Testis (tissue), 3 donors: Measurements from ENCODE around the gene PTGDR2. TPM values are rescaled to one million over a fixed set of nuclear protein-coding genes. Genes with fewer than 3 reads are reported as not detected.

Experiments
- DNase-seq: peaks from one replicate; pipeline ENCODE4 v3.0.0-alpha.2; 2019
- H3K27ac ChIP-seq, 2 donors: fragments of 200-600 bp; sonication (generic); one replicate each; pipeline ENCODE4 v1.5.1; 2019
- H3K27me3 ChIP-seq: fragments of 200-600 bp; sonication (generic); one replicate; pipeline ENCODE4 v1.5.1; 2019
- H3K36me3 ChIP-seq: fragments of 200-600 bp; sonication (generic); one replicate; pipeline ENCODE4 v1.5.1; 2017; ENCODE audit warnings: low read depth; ENCODE audit errors: missing control alignments
- H3K4me1 ChIP-seq: fragments of 200-600 bp; sonication (generic); one replicate; pipeline ENCODE4 v1.5.1; 2019
- H3K4me3 ChIP-seq, 2 donors: fragments of 200-600 bp; sonication (generic); one replicate each; pipeline ENCODE4 v1.5.1; 2017 to 2019
- H3K9me3 ChIP-seq: fragments of 200-600 bp; sonication (generic); one replicate; pipeline ENCODE4 v1.5.1; 2017
- CTCF ChIP-seq, 3 experiments: fragments of 450-650 bp in 2 of 3; fragments of 200-600 bp in 1 of 3; sonication (generic) in 1 of 3; IDR thresholded peaks; one replicate each; pipeline ENCODE4 v1.5.1; 2016 to 2019; ENCODE audit warnings: antibody characterized with exemption in 3 of 3, mild to moderate bottlenecking in 2 of 3, moderate library complexity in 1 of 3
- POLR2A ChIP-seq: fragments of 450-650 bp; IDR thresholded peaks from one replicate; pipeline ENCODE4 v1.6.1; 2017; ENCODE audit warnings: antibody characterized with exemption, mild to moderate bottlenecking, moderate library complexity
- WGBS, 2 donors: methylation state at CpG; one replicate each; pipeline ENCODE4 v1.1.5; 2018; 5-methylcytosine and 5-hydroxymethylcytosine counted together
- intact Hi-C: fragments of 100-400 bp; cut with DNase I; formaldehyde crosslinking; loops from one replicate; pipeline ENCODE4 v1.15.1; 2023; ENCODE audit warnings: low total_unique reads
- polyA plus RNA-seq: library from polyadenylated mRNA; stranded (reverse); fragments of 350-450 nt; fragmentation: Illumina TruSeq; extraction: RNeasy Lipid Tissue Mini Kit (QIAGEN cat#74804); gene quantifications from one replicate; pipeline ENCODE4 v1.2.3, GENCODE V29; 2014; ENCODE audit warnings: low read depth, low replicate concordance; ENCODE audit not compliant: insufficient read depth
- total RNA-seq, 2 donors: library from RNA; depleted of rRNA; stranded (reverse); fragments of >200 nt; gene quantifications; one replicate each; pipeline ENCODE4 v1.2.3, GENCODE V29; 2016

Gene PTGDR2
- total and polyA plus RNA-seq, 3 donors from 2014 or later = 0.28 to 1.5 (median 0.81) TPM

- H3K4me3 ChIP-seq = no peak overlapping the region
- TF ChIP-seq CTCF (IDR thresholded peaks at IDR 0.05) (no peak), POLR2A (no peak)
- H3K27me3 ChIP-seq = no peaks in the 10 kb centered on the region
- no peaks in the 10 kb centered on the region for H3K9me3 ChIP-seq
- 79 to 86% methylated on average over 16 of the region's 16 CpGs for WGBS, 2 donors
- DNase-seq = no peak
- intact Hi-C loops = no loop called here
- no peak overlapping the region for H3K27ac ChIP-seq
- peaks cover 28% of the 10 kb centered on the region for H3K4me1 ChIP-seq
- H3K36me3 ChIP-seq = no peaks in the 10 kb centered on the region
These were observed 17.3 kb upstream of the PTGDR2 start for GRCh38 chr11:60872961-60873524.

- TF ChIP-seq POLR2A (no peak), CTCF (IDR thresholded peaks at IDR 0.05) (no peak)
- no peak overlapping the region for H3K4me3 ChIP-seq
- 88 to 96% methylated on average over 5 of the region's 6 CpGs for WGBS, 2 donors
- H3K9me3 ChIP-seq = no peaks in the 10 kb centered on the region
- no peaks in the 10 kb centered on the region for H3K27me3 ChIP-seq
- DNase-seq = peak; percentile 82
- H3K27ac ChIP-seq = peak overlapping the region in 1 of 2 donors; percentile 66
- peaks cover 21% of the 10 kb centered on the region for H3K4me1 ChIP-seq
- intact Hi-C loops = no loop called here
- H3K36me3 ChIP-seq = no peaks in the 10 kb centered on the region
These were observed 16.6 kb upstream of the PTGDR2 start for GRCh38 chr11:60872124-60872960.

GRCh38 chr11:60871378-60872061 lies 15.8 kb upstream of the PTGDR2 start:
- TF ChIP-seq POLR2A (no peak), CTCF (IDR thresholded peaks at IDR 0.05) (no peak)
- Histone ChIP-seq H3K36me3 (no peaks in the 10 kb centered on the region), H3K27ac (peak overlapping the region in 1 of 2 donors; percentile 66), H3K4me1 (peaks cover 18% of the 10 kb centered on the region), H3K9me3 (no peaks in the 10 kb centered on the region), H3K4me3 (no peak overlapping the region), H3K27me3 (no peaks in the 10 kb centered on the region)
- 84 to 100% methylated on average over 2 to 7 of the region's 7 CpGs for WGBS, 2 donors
- no peak for DNase-seq
- intact Hi-C loops = no loop called here

- 67 to 83% methylated on average over 9 to 13 of the region's 13 CpGs for WGBS, 2 donors
These were observed 15.1 kb upstream of the PTGDR2 start for GRCh38 chr11:60870733-60871377.

More at GRCh38 chr11:60870733-60871377, 15.1 kb upstream of the PTGDR2 start:
- Histone ChIP-seq H3K36me3 (no peaks in the 10 kb centered on the region), H3K4me3 (no peak overlapping the region), H3K27me3 (no peaks in the 10 kb centered on the region), H3K27ac (peak overlapping the region; percentile 44 to 66), H3K4me1 (peaks cover 18% of the 10 kb centered on the region), H3K9me3 (no peaks in the 10 kb centered on the region)
- intact Hi-C loops = no loop called here
- DNase-seq = peak; percentile 9
- TF ChIP-seq POLR2A = no peak
- no peak for TF ChIP-seq CTCF (IDR thresholded peaks at IDR 0.05)
